GM18867 (cell line): ENCODE results near the gene RIMS1.

Experiments
- ATAC-seq: cut with Tn5 transposase; IDR thresholded peaks from one replicate; pipeline ENCODE4 v1.9.1; 2021; ENCODE audit warnings: mild to moderate bottlenecking, moderate library complexity; ENCODE audit not compliant: unreplicated experiment

RIMS1 gene

GRCh38 chr6:72219536-72219935, 333.2 kb downstream of the RIMS1 start:
- ATAC-seq: no peak

GRCh38 chr6:72238021-72238420, 351.7 kb downstream of the RIMS1 start:
- no peak for ATAC-seq

- ATAC-seq: no peak
Observed at GRCh38 chr6:72238900-72239299, 352.6 kb downstream of the RIMS1 start.

DNA sequence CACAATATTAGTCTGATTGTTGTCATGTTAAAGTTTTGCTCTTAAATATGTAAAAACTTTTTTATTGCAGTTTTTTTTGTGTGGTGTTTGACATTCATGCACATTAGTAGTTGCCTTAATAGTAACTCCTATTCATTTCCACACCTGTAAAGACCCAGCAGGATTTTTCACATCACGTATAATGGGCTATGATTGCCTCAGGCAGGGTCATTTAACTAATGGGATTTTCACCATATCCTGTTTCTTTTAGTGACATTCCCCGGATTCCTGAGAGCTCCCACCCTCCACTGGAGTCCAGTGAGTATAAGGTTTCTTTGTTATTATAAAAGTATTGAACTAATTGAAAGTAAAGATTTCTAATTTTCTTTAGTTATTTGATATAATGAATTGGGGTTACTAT, 359.2 kb downstream of the RIMS1 start:
- no peak for ATAC-seq

DNA sequence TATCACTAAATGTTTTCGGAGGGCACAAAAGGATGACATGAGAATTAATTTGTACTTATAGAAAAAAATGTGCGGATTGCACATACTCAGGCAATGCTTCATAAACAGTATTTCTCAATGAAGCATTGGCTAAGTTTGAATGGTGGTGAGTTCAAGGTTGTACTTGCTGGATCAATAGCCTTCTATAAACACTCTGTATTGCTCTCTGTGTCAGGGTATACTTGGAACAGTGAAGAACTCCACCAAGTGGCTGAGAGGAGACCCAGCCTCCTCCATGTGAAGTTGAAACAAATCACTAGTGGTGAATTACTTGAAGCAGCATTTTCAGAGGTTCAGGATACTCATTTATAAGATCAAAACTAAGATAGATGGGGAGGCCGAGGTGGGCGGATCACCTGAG, 360.6 kb downstream of the RIMS1 start:
- no peak for ATAC-seq

DNA sequence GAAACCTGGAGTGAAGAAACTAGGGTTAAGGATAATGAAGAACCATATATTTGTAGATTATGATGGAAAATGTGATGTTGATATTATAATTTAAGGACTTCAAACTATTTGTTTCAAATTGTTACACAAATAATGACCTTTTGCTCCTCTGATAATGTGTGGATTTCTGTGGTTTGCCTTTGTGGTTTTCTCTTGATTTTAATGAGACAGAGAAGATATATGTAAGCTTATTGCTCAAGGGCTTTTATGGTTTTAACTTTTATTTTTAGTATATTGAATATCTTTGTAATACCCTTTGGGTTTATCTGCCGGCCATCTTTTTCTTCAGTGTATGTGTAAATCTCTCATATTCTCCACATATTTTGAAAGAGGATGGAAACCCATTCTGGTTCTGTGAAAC, 362.3 kb downstream of the RIMS1 start:
- no peak for ATAC-seq

GRCh38 chr6:72250664-72251063, 364.3 kb downstream of the RIMS1 start:
- no peak for ATAC-seq

DNA sequence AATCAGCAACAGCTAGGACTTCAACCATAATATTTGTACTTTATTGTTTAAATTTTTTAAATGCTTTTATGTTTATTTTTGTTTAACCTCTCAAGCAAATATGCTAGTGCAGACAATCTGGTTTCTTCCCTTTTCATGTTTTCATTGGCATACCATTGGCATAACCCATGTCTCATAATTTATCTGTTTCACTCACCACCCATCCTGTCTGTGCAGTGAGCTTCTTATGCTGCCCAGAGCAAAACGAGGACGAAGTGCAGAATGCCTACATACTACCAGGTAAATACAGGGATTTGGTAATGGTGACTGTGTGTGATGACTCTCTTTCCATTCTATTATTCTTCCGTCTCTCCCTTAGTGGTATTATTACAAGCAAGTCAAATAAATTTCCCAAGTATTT, 374.1 kb downstream of the RIMS1 start:
- no peak for ATAC-seq

GRCh38 chr6:72261554-72261953, 375.2 kb downstream of the RIMS1 start:
- no peak for ATAC-seq

DNA sequence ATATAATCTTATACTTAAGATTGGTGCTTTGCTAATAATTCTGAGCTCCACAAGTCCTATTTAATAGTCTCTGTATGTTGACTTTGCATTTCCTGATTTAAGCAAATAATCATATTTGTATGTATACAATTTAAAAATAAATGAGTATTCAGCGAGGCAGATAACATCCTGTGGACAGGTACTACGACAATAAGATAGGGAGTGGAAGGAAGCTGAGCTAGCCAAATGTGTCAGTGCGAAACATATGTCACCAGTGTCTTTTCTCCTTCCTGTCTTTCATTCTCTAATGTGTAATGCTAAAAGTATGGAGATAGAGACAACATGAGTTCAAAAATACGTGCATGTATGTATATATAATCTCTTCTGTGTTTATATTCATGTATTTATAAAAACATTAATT, 375.9 kb downstream of the RIMS1 start:
- ATAC-seq: no peak

DNA sequence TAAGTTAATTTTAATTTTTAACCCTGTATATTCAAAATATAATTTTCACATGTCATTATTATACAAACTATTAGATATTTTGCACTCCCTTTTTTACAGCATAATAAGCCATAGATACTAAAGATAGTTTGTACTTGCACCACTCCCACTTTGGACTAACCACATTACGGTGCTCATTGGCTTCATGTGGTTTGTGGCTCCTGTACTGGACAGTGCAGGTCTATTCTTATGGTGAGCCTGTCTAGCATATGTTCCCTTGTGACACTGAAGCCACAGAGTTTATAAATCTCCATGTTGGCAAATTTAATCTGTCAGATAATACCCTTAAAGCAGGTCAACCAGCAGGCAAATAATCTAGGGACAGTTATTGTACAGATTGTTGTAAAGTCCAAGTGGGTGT, 381.1 kb downstream of the RIMS1 start:
- no peak for ATAC-seq

- no peak for ATAC-seq
Observed at GRCh38 chr6:72271531-72271930, 385.2 kb downstream of the RIMS1 start.

GRCh38 chr6:72272958-72273357, 386.6 kb downstream of the RIMS1 start:
- no peak for ATAC-seq

GRCh38 chr6:72275888-72276287, 389.5 kb downstream of the RIMS1 start:
- no peak for ATAC-seq

- ATAC-seq: no peak
Observed at GRCh38 chr6:72282201-72282600, 395.9 kb downstream of the RIMS1 start.

DNA sequence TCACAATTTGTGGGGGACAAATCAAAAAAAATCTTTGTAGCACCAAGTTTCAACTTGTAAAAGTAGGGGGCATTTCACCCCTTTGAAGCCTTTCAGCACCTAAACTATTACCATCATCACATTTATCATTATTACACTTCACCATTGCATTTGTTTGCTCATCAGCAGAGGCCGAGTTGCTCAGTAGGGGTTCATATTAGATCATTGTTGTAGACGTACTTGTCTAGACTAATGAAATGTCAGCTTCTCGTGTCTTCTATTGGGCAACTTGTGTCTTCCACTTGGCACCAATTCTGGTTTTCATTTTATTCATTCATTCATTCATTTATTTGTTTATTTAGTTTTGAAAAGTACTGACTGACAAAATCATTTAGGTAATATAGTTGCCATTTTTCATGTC, 397.2 kb downstream of the RIMS1 start:
- ATAC-seq: no peak

GRCh38 chr6:72286911-72287311, 400.6 kb downstream of the RIMS1 start:
- no peak for ATAC-seq

DNA sequence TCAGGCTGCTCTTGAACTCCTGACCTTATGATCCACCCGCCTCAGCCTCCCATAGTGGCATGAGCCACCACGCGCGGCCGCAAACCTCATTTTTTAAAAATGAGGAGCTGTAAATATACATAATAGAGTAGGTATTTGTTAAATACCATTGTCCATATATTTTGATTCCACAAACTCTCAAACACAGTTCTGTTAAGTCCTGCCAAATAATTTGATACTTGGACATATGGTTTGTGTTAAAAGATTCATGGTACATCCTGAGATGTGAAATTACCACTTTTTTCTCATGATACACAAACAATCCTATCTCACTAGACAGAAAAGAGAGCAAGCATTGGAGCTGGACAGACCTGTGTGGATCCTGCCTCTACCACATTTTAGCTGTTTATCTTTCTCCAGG, 401.5 kb downstream of the RIMS1 start:
- ATAC-seq: no peak

DNA sequence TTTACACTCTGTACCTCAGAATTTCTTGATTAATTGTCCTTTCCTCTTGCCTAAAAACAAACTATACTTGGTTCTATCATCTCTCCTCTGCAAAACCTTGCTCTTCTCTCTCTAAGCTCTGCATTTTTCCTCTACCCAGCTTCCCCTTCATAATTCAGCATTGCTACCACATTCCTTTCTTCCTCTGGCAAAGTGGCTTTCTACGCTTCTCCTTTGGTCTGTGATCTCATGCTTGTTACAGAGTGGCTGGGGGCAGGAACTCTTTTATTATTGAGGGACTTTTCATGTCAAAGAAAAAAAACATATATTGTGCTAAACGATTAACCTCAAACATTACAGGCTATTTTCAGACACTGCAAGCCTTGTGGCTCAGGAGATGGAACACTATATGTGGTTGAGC, 402.2 kb downstream of the RIMS1 start:
- no peak for ATAC-seq

DNA sequence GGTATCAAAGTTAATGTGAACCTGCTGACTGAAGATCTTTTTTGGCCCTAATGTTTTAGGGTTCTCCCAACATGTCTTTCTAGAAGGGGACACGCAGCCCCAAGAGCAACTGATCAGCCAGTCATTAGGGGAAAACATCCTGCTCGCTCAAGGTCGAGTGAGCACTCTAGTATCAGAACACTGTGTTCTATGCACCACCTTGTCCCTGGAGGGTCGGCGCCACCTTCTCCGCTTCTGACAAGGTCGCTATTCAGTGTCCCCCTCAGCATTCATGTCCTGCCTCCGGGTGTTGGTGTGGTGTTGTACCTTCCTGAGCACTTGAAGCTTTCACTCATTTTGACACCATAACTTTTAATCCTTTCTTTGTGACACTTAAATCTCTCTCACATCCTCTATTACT, 404.3 kb downstream of the RIMS1 start:
- no peak for ATAC-seq

DNA sequence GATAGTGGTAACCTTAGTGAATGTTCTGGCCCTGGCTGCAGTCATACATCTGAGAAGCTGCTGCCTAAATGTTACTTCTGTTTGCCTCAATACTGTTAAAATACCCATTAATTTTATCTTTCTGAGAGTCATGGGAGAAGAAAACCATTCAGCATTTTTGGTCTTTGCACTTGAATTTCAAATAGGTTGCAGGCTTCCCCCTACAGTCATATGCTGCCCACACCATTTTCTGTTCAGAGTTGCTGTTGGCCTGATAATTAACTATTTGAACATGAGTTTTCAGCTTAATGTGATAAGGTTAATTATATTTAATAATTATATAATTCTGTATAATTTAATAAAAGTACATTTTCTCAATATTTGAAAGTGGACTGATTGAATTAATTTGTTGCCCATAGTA, 410.0 kb downstream of the RIMS1 start:
- ATAC-seq: no peak

GRCh38 chr6:72305971-72306370, 419.6 kb downstream of the RIMS1 start:
- no peak for ATAC-seq

DNA sequence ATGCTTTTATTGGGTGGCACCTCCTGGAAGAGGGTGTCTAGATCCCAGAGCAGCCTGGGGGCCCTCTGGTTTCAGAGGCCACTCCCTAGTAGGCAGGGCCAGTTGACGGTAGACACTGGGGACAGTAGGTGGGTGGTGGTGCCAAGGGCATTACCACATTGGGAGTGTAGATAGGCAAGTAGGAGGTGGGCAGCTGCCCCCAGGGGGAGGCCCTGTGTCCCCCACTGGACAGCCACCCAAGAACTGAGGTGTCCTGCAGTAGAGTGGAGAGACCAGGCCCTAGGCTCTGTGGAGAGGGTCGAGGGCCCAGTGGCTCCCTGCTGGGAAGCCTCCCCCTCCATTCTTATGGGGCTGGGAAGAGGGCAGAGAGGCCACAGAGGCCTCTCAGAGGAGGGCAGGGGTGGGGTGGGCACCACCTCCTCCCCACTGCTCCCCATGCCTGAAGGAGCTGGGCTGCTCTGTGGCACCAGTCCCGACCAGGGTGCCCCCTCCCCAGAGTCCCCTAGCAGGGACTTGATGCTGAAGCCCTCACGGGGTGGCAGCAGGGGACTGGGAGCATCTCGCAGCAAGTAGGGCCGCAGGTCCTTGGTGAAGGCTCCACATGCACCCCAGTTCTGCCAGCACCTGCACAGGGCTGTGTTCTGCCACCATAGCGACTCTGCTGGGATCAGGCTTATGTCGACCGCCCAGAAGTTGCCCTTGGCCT, 430.5 kb downstream of the RIMS1 start:
- no peak for ATAC-seq
